KOPT-K1 (cell line): ENCODE measurements around the gene CPM.

Experiments used
- H3K27ac ChIP-seq: fragments of 200-600 bp; sonication (generic); 2 replicates; pipeline ENCODE4 v1.5.1; 2016; ENCODE audit warnings: antibody characterized with exemption, mild to moderate bottlenecking, low read depth, low read length; ENCODE audit not compliant: poor library complexity, severe bottlenecking
- H3K36me3 ChIP-seq: fragments of 200-600 bp; sonication (generic); 2 replicates; pipeline ENCODE4 v1.5.1; 2017; ENCODE audit warnings: antibody characterized with exemption, mild to moderate bottlenecking, low read length, moderate library complexity; ENCODE audit not compliant: insufficient read depth
- H3K9me3 ChIP-seq: fragments of 200-600 bp; sonication (generic); 2 replicates; pipeline ENCODE4 v1.5.1; 2017; ENCODE audit warnings: antibody characterized with exemption, low read length, mild to moderate bottlenecking; ENCODE audit not compliant: insufficient read depth, poor library complexity, severe bottlenecking

The CPM gene

DNA sequence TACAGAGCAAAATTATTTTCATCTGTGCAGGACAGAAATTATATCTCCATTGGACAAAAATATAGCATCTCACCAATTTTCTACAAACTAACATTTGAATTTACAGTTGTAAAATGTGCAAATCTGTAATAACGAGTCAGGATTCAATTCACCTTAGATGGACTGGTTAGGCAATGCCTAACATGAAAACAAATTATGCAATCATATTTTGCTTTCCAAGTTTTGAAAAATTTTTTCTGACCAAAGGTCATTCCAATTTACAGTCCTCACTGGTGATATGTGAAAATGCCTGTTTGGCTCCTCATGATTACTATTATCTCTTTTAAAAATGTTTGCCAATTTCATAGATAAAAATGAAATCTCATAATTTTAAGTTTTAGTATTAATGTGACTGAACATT, 6.5 kb upstream of the CPM start:
- Histone ChIP-seq H3K27ac (no peak overlapping the region), H3K9me3 (no peaks in the 10 kb centered on the region), H3K36me3 (no peaks in the 10 kb centered on the region)

DNA sequence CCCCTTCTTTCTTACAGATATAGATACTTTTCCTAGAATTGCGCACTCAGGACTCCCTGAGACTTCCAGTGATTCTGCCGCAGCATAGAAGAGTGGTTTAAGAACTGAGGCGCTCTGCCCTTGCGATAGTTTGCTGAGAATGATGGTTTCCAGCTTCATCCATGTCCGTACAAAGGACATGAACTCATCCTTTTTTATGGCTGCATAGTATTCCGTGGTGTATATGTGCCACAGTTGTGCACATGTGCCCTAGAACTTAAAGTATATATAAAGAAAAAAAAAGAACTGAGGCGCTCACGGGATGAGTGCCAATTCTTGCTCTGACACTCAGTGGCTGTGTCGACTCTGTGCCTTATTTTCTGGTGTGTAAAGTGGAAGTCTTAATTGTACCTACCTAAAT, 1.4 kb upstream of the CPM start:
- Histone ChIP-seq H3K9me3 (peaks cover 6% of the 10 kb centered on the region), H3K36me3 (no peaks in the 10 kb centered on the region), H3K27ac (no peak overlapping the region)

DNA sequence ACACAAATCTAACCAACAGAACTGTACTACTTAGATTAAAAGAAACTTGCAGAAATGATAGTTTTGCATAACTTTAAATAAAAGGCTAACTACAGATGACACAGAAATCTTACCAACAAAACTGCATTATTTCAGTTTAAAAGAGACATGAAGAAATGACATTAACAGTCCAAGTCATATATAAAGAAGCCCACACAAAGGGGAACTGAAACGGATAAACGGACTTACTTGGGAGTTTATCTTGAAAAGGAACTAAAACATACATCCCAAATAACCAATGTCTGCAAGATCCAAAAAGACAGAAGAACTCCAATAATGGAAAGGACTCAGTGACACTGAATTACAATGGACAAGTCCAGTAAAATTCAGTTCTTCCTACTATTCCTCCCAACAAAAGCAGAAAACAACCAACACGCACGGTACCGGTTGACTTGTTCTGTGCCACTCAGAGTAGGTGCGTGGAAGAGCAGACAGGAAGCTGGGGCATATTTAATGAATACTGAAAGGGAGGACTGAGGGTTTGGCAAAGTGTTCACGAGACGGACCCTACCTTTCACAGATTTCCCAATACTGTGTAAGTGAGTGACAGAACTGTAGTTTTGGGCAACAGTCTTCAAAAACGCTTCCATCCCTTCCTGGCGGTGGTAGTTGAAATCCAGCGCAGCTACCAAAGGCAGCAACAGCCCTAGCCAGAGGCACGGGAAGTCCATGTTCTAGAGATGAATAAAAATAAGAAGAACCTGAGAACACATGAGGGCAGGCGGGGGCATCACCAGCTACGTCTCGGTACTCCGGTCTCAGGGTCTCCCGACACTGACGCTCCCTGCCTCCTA, 627 bp downstream of the CPM start:
- no peak overlapping the region for H3K27ac ChIP-seq
- H3K9me3 ChIP-seq, result peaks cover 6% of the 10 kb centered on the region

DNA sequence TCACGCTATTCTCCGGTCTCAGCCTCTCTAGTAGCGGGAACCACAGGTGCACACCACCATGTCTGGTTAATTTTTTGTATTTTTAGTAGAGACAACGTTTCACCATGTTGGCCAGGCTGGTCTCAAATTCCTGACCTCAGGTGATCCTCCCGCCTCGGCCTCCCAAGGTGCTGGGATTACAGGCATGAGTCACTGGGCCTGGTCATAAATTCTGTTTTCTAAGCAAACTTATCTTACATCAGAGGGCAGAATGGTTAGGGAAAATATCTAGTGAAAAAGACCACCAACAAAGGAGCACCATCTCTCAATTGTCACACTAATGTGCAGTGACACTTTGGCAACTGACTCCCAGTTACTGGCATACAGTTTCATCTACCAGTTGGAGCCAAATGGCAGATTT, 2.8 kb downstream of the CPM start:
- H3K9me3 ChIP-seq, result peaks cover 6% of the 10 kb centered on the region
- no peak overlapping the region for H3K27ac ChIP-seq
- no peaks in the 10 kb centered on the region for H3K36me3 ChIP-seq

More for the DNA sequence above, 627 bp downstream of the CPM start:
- H3K36me3 ChIP-seq, result no peaks in the 10 kb centered on the region

DNA sequence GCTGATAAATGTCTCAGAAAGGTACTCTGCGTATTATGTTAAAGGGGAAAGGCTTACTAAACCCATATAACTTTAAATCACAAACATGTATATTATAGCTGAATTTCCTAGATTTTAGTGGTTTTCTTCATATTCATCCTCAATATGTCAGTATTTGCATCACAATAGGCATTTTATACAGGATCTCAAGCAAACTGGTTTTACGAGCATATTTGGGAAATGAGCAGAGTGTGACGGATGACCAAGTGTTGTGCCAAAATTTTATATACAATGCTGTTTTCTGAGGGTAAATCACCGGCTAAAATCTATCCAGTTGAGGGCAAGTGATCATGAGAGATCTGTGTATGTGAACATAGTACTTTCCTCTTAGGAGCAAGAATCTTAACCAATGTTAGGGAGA, 8.4 kb downstream of the CPM start:
- no peaks in the 10 kb centered on the region for H3K36me3 ChIP-seq
- no peaks in the 10 kb centered on the region for H3K9me3 ChIP-seq
- no peak overlapping the region for H3K27ac ChIP-seq

DNA sequence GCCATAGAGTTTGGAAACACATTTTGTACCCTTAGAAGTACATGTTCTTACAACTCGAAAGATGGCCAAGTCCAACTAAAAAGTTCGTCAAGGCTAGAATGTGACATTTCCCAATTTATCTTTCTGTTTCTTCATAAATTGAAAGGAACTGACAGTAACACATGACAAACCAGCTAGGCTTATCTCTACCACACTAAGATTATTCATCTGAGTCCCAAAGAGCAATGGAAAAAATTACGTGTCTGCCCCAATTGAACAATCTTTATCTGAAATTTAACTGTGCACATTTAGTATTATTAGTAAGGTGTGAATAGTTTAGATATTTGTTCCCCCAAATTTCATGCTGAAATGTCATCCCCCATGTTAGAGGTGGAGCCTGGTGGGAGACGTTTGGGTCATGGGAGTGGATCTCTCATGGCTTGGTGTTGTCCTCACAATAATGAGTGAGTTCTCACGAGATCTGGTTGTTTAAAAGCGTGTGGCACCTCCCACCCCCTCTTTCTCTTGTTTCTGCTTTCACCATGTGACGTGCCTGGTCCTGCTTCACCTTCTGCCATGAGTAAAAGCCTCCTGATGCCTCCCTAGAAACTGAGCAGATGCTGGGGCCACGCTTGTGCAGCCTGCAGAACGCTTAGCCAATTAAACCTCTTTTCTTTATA, 13.3 kb downstream of the CPM start:
- no peaks in the 10 kb centered on the region for H3K9me3 ChIP-seq
- no peak overlapping the region for H3K27ac ChIP-seq
- no peaks in the 10 kb centered on the region for H3K36me3 ChIP-seq

DNA sequence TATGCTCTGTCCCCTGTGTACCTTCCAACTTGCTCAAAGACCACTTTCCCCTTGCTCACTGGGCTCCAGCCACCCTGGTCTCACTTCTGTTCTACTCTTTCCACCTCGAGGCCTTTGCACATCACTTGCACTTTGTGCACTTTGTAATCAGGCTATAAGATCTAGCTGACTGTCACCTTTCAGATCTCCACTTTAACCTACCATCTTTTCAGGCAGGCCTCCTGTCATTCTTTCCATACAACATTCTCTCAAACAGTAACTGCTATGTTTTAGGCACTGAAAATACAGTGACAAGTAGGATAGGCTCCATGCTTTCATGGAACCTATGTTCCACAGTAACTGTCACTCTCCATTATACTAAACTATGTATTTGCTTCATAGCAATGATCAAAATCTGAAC, 14.0 kb downstream of the CPM start:
- no peak overlapping the region for H3K27ac ChIP-seq
- no peaks in the 10 kb centered on the region for H3K36me3 ChIP-seq
- H3K9me3 ChIP-seq, result no peaks in the 10 kb centered on the region

DNA sequence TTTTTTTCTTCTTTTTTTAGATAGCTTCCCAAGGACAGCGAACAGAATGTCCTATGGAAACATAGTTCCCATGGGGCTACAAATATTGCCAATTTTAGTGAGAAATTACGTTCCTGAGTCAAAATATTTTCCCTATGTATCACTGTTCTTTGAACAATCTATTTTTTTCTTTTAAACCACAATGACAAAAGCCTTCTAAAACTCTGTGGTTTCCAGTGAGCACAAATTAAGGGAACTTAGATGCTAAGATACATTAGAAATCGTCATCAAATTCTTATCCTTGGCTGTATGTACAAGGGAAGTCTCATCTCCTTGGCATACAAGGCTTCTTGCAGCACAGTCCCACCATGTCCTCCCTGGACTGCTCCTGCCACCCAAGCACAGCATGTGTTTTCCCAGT, 17.9 kb downstream of the CPM start:
- no peaks in the 10 kb centered on the region for H3K36me3 ChIP-seq
- H3K9me3 ChIP-seq, result no peaks in the 10 kb centered on the region
- H3K27ac ChIP-seq, result no peak overlapping the region

DNA sequence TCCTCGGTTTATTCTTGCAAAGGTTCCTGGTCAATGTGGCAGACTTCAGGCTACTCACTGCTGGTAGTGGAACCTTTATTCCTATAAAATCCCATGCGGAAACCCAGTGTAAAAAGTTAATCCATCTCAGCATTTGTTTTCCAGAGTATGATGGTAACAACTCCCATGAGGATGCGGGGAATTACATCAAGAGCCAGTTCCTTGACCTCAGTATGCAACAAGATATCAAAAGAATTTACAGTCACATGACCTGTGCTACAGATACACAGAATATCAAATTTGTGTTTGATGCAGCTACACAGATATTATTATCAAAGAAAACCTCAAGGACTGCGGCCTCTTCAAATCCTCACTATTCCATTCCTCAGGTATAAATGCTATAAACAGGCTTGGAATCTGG, 19.3 kb downstream of the CPM start:
- Histone ChIP-seq H3K27ac (no peak overlapping the region), H3K36me3 (no peaks in the 10 kb centered on the region), H3K9me3 (no peaks in the 10 kb centered on the region)

DNA sequence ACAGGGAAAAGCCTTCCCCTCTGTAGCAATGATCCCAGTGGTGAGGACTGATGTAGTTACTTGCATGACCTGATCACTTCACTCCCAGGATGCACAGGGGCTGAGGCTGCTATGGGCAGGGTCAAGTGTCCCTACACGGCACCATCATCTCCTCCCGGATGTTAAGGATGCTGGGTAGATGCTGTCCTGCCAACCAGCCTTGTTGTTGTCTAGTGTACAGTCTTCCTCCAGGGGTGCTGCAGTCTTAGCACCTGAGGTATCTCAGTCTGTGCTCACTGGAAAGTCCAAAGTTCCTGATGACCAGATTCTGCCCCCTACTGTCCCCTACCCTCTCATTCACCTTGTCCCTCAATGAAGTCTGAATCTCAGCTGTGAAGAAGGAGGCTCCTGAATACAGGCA, 20.1 kb downstream of the CPM start:
- no peaks in the 10 kb centered on the region for H3K36me3 ChIP-seq
- H3K9me3 ChIP-seq, result no peaks in the 10 kb centered on the region
- H3K27ac ChIP-seq, result no peak overlapping the region

DNA sequence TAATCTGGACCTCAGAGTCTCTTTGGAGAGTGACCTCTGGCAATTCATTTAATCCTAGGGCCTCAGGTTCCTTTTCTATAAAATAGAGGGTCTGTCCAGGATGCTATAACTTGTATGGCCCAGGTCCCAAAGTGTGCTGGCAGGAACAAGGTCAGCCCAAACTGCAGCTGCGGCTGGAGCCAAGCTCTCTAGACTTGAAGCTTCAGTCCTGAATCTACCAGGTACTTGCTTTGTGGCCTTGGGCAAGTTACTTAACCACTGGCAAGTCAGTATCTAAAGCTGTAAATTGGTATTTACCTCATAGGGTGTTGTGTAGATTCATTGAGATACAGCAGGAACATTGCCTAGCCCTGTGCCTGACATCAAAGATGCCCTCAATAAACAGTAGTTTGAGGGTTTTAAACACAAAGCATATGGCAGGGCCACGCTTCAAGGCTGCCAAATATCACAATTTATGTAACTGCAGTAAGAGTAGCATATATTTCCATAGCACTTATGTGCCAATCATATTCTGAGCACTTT, 21.7 kb downstream of the CPM start:
- Histone ChIP-seq H3K27ac (no peak overlapping the region), H3K36me3 (no peaks in the 10 kb centered on the region), H3K9me3 (no peaks in the 10 kb centered on the region)

DNA sequence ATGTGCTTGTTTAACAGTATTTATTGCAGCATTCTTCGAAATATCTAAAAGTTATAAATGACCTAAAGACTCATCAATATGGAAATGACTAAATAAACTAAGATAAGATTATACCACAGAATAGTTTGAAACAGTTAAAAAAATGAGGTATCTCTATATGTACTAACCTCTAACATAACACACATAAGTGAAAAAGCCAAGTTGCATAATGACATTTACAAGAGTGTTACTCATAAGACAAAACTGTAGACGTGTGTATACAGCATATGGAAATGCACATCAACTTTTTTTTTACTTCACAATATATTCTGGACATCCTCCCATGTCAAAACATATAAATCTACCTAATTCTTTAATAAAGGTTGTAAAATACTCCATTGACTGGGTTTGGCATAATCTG, 22.8 kb downstream of the CPM start:
- Histone ChIP-seq H3K27ac (no peak overlapping the region), H3K36me3 (no peaks in the 10 kb centered on the region), H3K9me3 (no peaks in the 10 kb centered on the region)

DNA sequence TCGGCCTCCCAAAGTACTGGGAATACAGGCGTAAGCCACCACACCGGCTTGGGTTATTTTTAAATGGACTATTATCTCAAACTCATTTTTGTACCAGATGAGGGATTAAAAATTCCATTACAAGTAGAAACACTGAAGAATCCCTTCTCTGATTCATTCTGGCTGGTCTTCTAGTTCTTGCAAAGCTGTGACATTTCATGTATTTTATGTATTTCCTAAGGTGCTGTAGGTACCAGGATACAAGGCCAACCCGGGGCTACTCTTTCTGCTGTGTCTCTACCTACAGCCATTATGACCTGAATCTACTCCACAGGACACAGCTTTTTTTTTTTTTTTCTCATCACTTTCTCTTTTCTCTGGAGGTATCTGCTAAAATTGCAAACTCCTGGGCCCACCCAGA, 24.9 kb downstream of the CPM start:
- Histone ChIP-seq H3K27ac (no peak overlapping the region), H3K36me3 (no peaks in the 10 kb centered on the region), H3K9me3 (no peaks in the 10 kb centered on the region)

DNA sequence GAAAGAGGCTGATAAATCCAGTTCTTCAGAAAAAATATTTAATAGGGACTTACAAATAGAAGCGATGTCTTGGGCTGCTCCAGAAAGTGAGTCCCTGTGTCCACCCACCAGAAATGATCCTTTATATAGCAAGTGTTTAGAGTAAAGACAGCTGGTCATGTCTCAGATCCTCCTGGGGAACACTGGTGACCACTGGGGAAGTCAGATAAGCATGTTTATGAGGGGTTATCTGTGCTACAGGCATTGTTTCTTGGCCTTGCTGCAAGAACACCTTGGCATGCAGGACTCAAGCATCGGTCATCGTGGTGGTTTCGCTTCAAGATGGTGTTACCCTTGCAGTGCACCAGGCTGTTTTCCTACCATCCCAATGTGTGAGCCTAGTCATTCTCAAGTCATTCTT, 27.2 kb downstream of the CPM start:
- H3K27ac ChIP-seq, result no peak overlapping the region
- H3K9me3 ChIP-seq, result no peaks in the 10 kb centered on the region
- no peaks in the 10 kb centered on the region for H3K36me3 ChIP-seq

DNA sequence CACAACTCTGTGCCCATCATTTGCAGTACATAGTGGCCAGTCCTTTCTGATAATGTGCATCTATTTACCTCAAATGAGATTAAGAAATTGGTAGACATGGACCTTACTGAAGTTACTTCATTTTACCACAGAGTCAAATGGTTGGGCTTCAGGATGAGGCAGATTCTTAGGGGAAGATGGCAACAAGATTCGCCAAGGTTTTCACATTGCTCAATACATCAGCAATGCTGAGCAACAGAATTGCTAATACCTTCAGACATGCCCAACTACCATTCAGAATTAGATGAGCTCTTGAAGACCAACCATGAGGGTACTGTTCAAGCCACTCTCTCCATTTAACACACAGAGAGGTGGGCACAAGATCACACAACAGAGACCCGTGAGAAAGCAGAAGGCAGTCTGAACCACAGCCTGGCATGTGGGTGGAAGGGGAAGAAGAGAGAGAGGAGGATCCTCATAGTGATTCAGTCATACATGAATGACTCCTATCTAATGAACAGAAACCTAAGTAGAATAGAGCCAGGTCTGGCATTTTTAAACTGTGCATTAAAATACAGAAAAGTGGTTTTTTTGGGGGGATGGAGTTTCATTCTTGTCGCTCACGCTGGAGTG, 28.5 kb downstream of the CPM start:
- Histone ChIP-seq H3K36me3 (no peaks in the 10 kb centered on the region), H3K27ac (no peak overlapping the region), H3K9me3 (no peaks in the 10 kb centered on the region)
